ENCODE data around the gene SLC30A2.

- TF ChIP-seq POLR2AphosphoS5 (IDR thresholded peaks at IDR 0.05) (no peak), EP300 (IDR thresholded peaks at IDR 0.05; ENCODE audit: low read depth) (no peak), CTCF (IDR thresholded peaks at IDR 0.05) (no peak), POLR2A (IDR thresholded peaks at IDR 0.05) (no peak)
Measured at GRCh38 chr1:25990702-25991395, 55.1 kb downstream of the SLC30A2 start.

Data from transverse colon (tissue), 4 donors.